Kidney glomerular epithelial cell (primary cell): ENCODE measurements around the gene RELB.

ENCODE experiments used
- DNase-seq: peaks from one replicate; lab custom pipeline; 2025; lab: John Stamatoyannopoulos, UW

RELB gene

DNA sequence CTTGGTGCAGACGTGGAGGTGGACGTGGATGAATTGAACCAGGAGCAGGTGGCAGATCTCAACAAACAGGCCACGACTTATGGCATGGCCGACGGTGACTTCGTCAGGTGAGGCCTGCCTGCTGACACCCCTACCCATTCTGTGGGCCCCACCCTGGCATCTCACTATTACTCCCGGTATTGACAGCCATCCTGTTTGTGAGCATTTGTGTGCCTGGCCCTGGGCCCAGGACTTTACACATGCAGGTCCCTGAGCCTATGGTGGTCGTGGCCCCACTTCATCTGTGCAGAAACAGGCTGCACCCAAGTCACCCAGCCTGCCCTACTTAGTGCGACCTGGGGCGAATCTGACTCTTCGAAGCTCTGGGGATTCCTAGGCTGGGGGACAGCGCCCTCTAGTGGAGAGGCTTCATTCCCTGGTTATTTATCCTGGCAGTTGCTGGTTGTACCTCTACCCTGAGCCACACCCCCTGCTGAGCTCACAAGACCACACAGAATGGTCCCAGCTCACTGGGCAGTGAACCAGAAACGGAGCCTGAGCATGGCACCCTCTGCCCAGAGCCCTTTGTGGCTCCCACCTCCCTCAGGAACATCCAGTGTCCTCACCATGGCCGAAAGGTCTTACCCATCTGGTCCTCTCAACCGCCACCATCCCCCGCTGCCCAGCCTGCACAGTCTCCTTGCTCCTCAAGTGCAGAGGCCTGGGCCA is 58.1 kb downstream of the RELB start:
- peak; percentile 55 for DNase-seq

GRCh38 chr19:45061965-45062364 is 60.7 kb downstream of the RELB start:
- no peak for DNase-seq

DNA sequence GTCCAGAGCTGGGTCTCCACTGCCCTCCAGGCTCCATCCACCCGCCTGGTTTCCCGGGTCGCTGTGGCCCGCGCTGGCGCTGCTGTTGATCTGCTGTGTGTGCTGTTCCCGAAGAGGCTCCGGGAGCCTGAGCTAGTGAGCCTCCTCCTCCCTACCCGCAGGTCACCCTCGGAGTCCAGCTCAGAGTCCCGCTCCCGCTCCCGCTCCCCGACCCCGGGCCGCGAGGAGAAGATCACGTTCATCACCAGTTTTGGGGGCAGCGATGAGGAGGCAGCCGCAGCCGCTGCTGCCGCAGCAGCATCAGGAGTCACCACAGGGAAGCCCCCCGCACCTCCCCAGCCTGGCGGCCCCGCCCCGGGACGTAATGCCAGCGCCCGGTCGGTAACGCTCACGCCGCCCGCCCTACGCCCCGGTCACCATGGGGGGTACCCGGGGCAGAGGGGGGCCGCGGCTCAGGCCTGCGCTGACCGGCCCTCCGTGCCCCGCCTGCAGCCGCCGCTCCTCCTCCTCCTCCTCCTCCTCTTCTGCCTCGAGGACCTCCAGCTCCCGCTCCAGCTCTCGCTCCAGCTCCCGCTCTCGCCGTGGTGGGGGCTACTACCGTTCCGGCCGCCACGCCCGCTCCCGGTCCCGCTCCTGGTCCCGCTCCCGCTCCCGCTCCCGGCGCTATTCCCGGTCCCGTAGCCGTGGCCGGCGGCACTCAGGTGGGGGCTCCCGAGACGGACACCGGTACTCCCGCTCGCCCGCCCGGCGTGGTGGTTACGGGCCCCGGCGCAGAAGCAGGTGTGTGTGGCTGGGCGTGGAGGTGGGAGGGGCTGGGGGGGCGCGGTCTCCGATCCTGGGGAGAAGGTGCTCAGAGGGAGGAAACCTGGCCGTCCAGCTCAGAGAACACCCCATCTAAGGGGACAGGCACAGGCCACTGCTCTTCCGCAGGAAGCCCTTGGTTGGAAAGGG is 62.9 kb downstream of the RELB start:
- DNase-seq = no peak

- DNase-seq = no peak
These were observed 65.8 kb downstream of the RELB start for GRCh38 chr19:45066921-45067661.

DNA sequence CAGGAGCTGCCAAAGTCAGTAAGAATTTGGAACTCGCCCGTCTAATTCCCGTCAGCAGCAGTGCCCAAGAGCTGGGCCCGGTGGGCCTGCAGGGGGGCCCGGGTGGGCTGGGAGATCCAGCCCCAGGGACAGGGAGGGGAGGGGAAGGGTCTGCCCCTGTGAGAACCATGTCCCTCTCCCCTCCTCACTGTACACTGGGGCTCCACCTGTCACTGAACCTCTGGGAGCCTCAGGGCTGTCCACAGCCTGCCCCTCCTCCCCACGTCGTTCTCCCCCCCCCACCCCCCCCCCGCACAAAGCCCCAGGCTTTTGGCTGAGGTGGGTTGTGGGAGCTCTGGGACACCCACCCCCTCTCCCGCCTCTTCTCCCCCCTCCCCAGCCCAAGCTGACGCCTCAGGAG is 66.8 kb downstream of the RELB start:
- no peak for DNase-seq

DNA sequence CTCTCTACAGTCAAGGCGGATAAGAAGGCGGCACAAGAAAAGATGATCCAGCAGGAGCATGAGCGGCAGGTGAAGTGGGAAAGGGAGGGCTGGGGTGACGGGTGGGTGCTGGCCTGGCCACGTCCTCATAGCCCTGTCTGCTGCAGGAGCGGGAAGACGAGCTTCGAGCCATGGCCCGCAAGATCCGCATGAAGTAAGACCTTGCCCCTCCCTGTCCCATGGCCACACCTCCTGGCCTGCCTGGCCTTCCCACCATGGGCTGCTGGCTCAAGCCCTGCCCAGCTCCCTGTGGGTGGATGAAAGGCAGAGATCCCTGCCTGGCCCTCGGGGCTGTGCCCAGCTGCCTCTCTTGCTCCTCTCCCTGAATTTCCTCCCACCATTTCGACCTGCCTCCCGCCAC is 67.8 kb downstream of the RELB start:
- DNase-seq = no peak

GRCh38 chr19:45070214-45070613 is 69.0 kb downstream of the RELB start:
- no peak for DNase-seq

GRCh38 chr19:45070861-45071544 is 69.7 kb downstream of the RELB start:
- no peak for DNase-seq

DNA sequence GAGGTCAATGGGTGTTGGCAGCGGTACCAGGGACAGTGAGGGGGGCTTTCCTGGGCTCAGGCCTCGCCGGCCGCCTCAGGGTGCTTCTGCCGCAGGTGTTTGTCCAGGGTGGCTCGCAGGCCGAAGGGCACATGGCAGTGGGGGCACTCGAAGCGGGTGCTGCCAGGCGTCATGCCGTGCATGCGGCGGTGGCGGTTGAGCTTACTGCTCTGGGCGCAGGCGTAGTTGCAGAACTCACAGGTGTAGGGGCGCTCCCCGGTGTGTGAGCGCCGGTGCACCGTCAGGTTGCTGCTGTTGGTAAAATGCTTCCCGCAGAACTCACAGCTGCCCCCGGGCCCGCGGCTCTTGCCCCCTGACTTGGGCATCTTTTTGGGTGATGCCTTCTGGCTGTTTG is 70.3 kb downstream of the RELB start:
- DNase-seq = no peak

- no peak for DNase-seq
These were observed 70.9 kb downstream of the RELB start for GRCh38 chr19:45071969-45072790.

- no peak for DNase-seq
These were observed 73.6 kb downstream of the RELB start for GRCh38 chr19:45074744-45075300.

GRCh38 chr19:45075301-45076028 is 74.2 kb downstream of the RELB start:
- no peak for DNase-seq

GRCh38 chr19:45076029-45076850 is 75.0 kb downstream of the RELB start, which contains the start of gene ZNF296:
Gene ZNF296, minus strand, starts transcription at chr19:45076478. Its CDS starts 105 bp downstream, at chr19:45076373.
- DNase-seq = peak; percentile 19

DNA sequence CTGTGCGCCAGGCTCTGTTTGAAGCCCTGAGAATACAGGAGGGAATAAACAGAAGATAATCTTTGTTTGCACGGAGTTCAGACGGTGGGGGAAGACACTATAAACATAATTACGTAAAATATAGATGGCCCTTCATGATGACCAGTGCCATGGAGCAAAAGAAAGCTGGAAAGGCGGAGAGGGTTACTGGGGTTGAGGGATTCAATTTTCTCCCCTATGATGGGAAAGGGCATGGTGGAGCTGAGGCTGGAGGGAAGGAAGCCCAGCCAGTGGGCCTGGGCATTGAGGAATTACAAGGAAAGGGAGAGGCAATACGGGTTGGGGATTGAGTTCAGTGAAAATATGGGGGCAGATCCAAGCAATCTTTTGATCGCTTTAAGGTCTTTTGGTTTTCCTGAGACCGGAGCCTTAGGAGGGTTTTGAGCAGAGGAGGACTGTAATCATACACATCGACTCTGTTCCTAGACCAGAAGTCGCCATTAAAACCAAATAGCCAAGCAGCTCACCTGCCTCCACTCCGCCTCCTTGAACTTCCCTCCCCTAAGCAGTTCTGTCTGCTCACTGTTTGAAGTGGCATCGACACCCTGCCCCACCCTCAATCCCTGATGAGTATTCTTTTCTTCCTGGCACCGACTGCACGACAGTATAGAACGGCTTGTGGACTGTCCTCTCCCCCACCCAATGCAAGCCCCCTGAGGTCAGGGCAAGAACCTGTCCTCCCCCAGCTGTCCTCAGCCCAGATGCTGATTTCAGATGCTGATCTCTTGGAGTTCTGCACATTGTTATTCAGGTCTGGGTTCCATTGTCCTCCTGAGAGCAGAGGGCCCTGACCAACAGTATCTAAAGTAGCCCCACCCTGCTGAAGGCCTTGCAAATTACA is 75.8 kb downstream of the RELB start:
- DNase-seq = no peak

- DNase-seq = no peak
These were observed 77.3 kb downstream of the RELB start for GRCh38 chr19:45078390-45079062.

DNA sequence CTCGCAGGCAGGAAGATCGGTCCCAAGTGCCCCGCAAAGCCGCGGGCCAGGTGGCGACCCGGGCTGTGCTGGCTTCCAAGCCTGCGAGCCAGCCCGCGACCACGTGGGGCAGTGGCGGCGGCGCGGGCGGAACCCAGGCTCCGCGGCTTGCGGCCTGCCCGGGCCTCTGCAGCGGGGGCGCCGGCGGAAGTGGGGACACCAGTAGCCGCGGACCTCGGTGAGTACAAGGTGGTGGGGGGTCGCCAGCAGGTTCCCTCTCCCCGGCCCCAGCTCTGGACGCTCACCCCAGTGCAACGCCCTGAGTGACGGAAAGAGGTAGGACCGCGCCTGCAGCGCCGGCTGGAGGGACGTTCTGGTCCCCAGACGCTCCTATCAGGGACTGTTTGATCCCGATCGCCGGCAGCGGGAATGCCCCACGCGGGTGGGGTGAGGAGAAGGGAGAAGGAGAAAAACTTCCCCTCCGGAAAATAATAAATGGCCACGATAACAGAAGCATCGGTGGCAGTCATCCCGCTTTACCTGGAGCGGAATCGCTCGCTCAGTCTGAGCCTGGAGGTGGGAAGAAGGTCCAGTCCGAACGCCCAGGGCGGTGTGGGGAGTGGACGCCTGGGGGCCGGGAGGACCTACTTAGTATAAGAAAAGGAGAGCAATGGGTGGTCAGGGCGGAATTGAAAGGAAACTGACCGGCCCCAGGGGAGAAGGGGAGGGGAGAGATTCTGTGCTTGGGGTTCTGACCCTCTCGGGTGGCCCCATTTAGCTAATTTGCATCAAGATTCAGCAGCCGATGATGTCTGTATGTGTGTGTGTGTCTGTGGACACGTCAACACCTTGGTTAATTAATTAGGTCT is 78.0 kb downstream of the RELB start, which contains the start of gene GEMIN7:
Gene GEMIN7 (plus strand): TSS at position 198 of the 848 bp plus-strand sequence. CDS start 10,855 bp downstream, outside the sequence.
- peak; percentile 29 for DNase-seq
